ENCODE results near the gene SOS1. TPM values are rescaled to one million over a fixed set of nuclear protein-coding genes. Genes with fewer than 3 reads are reported as not detected.

Gene SOS1
- total RNA-seq: 18.7 and 31.6 TPM in 2 replicates
- polyA plus RNA-seq: 15.3 and 18.4 TPM in 2 replicates

DNA sequence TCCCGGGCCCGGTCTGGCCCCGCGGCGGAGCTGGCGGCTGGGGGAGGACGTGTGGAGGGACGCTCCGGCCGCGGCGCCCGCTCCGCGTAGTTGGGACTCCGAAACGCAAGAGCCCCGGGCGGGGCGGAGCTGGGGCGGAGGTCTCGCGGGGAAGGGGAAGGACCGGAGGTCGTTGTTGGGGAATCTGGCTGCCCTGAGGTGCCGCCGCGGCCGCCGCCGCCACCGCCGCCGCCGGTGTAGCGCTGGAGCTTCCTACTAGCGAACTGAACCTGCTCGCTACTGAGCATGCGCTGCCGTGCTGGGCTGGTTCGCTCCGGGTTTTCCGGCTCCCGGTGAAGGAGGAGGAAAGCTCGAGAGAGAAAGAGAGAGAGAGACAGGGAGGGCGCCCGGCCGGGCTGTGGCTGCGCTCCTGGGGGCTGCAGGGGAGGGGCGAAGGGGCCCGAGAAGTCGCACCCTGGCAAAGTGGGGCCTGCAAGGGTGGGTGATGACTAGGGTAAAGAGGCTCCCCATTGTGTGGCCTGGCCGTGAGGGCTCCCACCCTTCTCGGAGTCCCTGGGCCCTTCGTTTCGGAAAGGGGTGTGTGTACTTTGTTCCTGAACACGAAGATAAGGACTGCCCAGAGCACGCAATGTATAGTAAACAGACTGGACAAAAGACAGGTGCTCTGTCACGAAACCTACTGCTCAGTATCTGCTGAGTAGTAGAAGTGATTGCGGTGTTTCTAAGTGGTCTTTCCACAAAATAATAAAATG lies at the start of gene SOS1:
Gene SOS1 (minus strand): TSS at position 281 of the 752 bp plus-strand sequence. CDS start 629 bp downstream, outside the sequence.
- Histone ChIP-seq H3K27me3 (no peaks in the 10 kb centered on the region), H3K27ac (peak within 1 kb of the TSS; percentile 98), H3K9me3 (ENCODE audit: low read depth) (no peaks in the 10 kb centered on the region), H3K4me1 (ENCODE audit: low read depth) (peaks cover 28% of the 10 kb centered on the region), H3K4me3 (peak within 1 kb of the TSS; percentile 98), H3K36me3 (no peaks in the 10 kb centered on the region)
- TF ChIP-seq, protein P1, sequence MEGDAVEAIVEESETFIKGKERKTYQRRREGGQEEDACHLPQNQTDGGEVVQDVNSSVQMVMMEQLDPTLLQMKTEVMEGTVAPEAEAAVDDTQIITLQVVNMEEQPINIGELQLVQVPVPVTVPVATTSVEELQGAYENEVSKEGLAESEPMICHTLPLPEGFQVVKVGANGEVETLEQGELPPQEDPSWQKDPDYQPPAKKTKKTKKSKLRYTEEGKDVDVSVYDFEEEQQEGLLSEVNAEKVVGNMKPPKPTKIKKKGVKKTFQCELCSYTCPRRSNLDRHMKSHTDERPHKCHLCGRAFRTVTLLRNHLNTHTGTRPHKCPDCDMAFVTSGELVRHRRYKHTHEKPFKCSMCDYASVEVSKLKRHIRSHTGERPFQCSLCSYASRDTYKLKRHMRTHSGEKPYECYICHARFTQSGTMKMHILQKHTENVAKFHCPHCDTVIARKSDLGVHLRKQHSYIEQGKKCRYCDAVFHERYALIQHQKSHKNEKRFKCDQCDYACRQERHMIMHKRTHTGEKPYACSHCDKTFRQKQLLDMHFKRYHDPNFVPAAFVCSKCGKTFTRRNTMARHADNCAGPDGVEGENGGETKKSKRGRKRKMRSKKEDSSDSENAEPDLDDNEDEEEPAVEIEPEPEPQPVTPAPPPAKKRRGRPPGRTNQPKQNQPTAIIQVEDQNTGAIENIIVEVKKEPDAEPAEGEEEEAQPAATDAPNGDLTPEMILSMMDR (IDR thresholded peaks at IDR 0.05; ENCODE audit: low read depth, low read length): no peak
- peak; percentile 95 to 97 for DNase-seq (ENCODE audit: low read depth in 1 of 2, low spot score in 1 of 2)

DNA sequence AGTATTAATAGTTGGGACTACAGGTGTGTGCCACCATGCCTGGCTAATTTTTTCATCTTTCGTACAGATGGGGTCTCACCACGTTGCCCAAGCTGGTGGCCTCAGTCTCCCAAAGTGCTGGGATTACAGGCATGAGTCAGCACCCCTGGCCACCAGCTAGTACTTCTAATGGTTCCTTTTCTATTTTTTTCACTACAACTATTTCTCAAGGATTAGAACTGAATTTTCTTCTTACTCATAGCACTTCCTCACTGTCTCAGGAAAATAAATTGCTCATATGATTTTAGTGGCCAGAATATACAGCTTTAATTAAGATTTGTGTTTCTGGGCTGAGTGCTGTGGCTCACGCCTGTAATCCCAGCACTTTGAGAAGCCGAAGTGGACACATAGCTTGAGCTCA lies 43.2 kb upstream of the SOS1 start:
- H3K36me3 ChIP-seq: no peaks in the 10 kb centered on the region
- no peaks in the 10 kb centered on the region for H3K27me3 ChIP-seq
- H3K4me1 ChIP-seq (ENCODE audit: low read depth): peaks cover 8% of the 10 kb centered on the region
- no peaks in the 10 kb centered on the region for H3K9me3 ChIP-seq (ENCODE audit: low read depth)
- no peak overlapping the region for H3K4me3 ChIP-seq
- TF ChIP-seq, protein P1 (IDR thresholded peaks at IDR 0.05; ENCODE audit: low read depth, low read length): no peak
- DNase-seq (ENCODE audit: low read depth in 1 of 2, low spot score in 1 of 2): peak in 1 of 2 donors; percentile 14
- no peak overlapping the region for H3K27ac ChIP-seq

DNA sequence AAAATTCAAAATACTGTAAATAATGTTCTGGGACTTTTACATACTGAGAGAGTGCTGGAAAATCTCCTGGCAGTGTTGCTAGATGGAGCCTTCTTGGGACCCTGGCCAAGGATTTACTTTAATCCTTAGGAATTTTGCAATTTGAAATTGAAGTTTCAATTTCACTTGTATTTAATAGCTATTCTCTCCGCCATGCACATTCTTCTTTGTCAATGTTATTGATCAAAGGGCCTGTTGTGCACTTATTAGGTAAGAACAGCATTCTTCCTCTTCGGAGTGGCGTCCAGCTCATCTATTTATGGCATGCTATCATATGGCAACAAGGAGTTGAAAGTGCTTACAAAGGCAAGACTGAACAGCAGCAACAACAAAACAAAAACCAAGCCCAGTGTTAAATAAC lies 40.1 kb upstream of the SOS1 start:
- Histone ChIP-seq H3K27ac (peak overlapping the region; percentile 63), H3K9me3 (ENCODE audit: low read depth) (no peaks in the 10 kb centered on the region), H3K4me1 (ENCODE audit: low read depth) (peaks cover 8% of the 10 kb centered on the region), H3K4me3 (no peak overlapping the region), H3K27me3 (no peaks in the 10 kb centered on the region), H3K36me3 (no peaks in the 10 kb centered on the region)
- DNase-seq (ENCODE audit: low read depth in 1 of 2, low spot score in 1 of 2): peak; percentile 32 to 38
- TF ChIP-seq, protein P1 (IDR thresholded peaks at IDR 0.05; ENCODE audit: low read depth, low read length): no peak

DNA sequence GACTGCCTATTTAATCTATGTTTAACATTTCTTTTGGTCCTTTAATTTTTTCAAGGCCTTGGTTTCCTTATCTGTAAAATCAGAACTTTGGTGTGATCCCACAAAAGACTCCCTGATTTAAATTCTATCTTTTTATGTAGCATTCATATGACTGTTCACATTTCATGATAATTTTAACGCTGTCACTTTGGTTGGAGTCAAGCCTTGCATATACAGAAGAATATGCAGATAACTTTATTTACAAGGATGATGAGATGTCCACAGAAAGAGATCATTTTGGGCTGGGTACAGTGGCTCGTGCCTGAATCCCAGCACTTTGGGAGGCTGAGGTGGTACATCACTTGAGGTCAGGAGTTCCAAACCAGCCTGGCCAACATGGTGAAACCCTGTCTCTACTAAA lies 38.4 kb upstream of the SOS1 start:
- TF ChIP-seq, protein P1 (IDR thresholded peaks at IDR 0.05; ENCODE audit: low read depth, low read length): no peak
- H3K27me3 ChIP-seq: no peaks in the 10 kb centered on the region
- peaks cover 8% of the 10 kb centered on the region for H3K4me1 ChIP-seq (ENCODE audit: low read depth)

DNA sequence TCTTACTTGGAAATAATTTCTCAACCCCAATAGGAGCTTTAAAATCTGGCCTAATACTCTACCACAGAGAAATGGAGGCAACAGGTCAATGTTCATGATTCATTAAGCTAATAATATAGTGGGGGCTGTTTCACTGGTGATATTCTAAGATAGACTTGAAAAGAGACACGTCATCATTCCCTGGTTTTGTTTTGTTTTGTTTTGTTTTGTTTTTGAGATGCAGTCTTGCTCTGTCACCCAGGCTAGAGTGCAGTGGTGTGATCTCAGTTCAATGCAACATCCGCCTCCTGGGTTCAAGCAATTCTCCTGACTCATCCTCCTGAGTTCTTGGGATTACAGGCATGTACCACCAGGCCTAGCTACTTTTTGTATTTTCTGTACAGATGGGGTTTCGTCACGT lies 37.5 kb upstream of the SOS1 start:
- peak in 1 of 2 donors; percentile 21 for DNase-seq (ENCODE audit: low read depth in 1 of 2, low spot score in 1 of 2)
- H3K4me3 ChIP-seq: no peak overlapping the region
- no peak overlapping the region for H3K27ac ChIP-seq
- TF ChIP-seq, protein P1 (IDR thresholded peaks at IDR 0.05; ENCODE audit: low read depth, low read length): no peak
- H3K27me3 ChIP-seq: no peaks in the 10 kb centered on the region
- H3K4me1 ChIP-seq (ENCODE audit: low read depth): peaks cover 8% of the 10 kb centered on the region
- H3K36me3 ChIP-seq: no peaks in the 10 kb centered on the region
- H3K9me3 ChIP-seq (ENCODE audit: low read depth): no peaks in the 10 kb centered on the region

More for the DNA sequence above, 38.4 kb upstream of the SOS1 start:
- no peak overlapping the region for H3K4me3 ChIP-seq
- H3K36me3 ChIP-seq: no peaks in the 10 kb centered on the region
- H3K9me3 ChIP-seq (ENCODE audit: low read depth): no peaks in the 10 kb centered on the region
- no peak for DNase-seq (ENCODE audit: low read depth in 1 of 2, low spot score in 1 of 2)
- no peak overlapping the region for H3K27ac ChIP-seq

Data from cardiac muscle cell (in vitro differentiated cells and primary cell).